Adipose tissue (tissue), 3 donors: Measurements from ENCODE around the gene CACNG3. TPM values are rescaled to one million over a fixed set of nuclear protein-coding genes. Genes with fewer than 3 reads are reported as not detected.
"Not testable (repeated sequence)": the region's sequence is repeated elsewhere in the genome, so short reads cannot be mapped to it uniquely, and the experiment has no call there.

Source experiments
- H3K27ac ChIP-seq: one replicate; pipeline ENCODE4 v1.5.1; 2013; ENCODE audit warnings: low read depth, low read length
- WGBS, 3 donors: extraction: QIAGEN DNeasy Blood & Tissue Kit; methylation state at CpG; one replicate each; pipeline ENCODE4 v1.1.7; 2013; 5-methylcytosine and 5-hydroxymethylcytosine counted together
- polyA plus RNA-seq, 3 donors: library from polyadenylated mRNA; stranded (reverse); fragments of 200-250 nt; gene quantifications; one replicate each; pipeline ENCODE4 v1.2.3, GENCODE V29; 2013
- donor health status: healthy with polysubstance abuse.
- donor health status: Bipolar disorder and iron deficiency.
- donor health status: healthy.

CACNG3 gene
- polyA plus RNA-seq, 3 donors: not detected

DNA sequence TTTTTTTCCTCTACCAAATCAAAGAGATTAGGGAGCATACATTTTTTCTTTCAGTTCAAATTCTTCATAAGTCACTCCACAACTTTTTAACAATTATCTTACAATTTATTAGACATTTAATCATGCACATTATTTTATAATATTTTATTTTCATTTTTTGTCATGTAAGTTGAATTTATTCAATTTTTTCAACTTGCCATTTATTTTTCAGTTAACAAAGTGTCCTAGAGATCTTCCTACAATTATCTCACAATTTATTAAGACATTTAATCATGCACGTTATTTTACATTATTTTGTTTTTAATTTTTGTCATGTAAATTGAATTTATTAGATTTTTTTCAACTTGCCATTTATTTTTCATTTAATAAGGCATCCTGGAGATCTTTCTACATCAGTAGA, 16.2 kb downstream of the CACNG3 start:
- 31 to 70% (median 68%) methylated on average over 1 of the region's 1 CpG for WGBS, 3 donors
- H3K27ac ChIP-seq: no peak overlapping the region

DNA sequence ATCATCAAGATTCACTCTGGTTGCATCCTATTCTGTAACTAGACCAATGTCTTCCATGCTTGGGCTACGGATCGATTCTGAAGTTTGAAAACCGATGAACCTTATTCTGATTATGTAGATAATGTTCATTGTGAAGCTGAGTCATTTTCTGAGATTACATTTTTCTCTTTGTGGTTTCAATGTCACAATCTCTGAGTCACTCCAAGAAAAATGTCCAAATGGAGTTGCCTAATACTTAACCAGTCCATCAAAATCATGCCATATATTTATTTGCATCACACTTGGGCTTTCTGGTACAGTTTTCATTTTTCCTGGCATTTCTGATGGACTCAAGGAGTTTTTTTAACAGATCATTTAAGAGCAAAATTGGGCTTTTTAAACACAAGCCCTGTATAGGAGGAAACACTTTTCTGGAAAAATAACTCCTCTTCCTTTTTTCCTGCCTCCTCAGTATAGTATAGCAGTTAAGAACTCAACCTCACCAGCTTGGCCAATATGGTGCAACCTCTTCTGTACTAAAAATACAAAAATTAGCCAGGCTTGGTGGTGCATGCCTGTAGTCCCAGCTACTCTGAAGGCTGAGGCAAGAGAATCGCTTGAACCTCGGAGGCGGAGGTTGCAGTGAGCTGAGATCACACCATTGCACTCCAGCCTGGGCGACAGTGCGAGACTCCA, 17.5 kb downstream of the CACNG3 start:
- H3K27ac ChIP-seq: no peak overlapping the region
- 84 to 89% (median 88%) methylated on average over 8 of the region's 8 CpGs for WGBS, 3 donors

DNA sequence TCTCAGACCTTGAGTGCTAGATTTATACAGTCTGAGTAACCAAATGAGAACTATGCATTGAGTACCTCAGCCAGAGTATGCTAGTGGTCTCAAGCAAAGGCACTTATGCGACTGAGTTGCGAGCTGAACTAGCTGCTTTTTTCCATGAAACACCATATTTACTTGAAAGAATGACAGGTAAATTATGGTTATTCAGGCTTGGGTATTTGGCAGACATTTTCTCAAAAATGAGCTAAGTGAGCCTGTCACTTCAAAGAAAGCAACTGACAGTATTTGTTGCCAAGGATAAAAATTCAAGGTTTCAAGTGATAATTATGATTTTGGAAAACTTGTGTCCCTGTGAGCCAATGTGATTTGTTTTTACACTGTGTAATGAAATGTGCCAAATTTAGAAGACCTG, 19.3 kb downstream of the CACNG3 start:
- H3K27ac ChIP-seq: no peak overlapping the region
- 88 to 97% (median 94%) methylated on average over 2 of the region's 2 CpGs for WGBS, 3 donors

DNA sequence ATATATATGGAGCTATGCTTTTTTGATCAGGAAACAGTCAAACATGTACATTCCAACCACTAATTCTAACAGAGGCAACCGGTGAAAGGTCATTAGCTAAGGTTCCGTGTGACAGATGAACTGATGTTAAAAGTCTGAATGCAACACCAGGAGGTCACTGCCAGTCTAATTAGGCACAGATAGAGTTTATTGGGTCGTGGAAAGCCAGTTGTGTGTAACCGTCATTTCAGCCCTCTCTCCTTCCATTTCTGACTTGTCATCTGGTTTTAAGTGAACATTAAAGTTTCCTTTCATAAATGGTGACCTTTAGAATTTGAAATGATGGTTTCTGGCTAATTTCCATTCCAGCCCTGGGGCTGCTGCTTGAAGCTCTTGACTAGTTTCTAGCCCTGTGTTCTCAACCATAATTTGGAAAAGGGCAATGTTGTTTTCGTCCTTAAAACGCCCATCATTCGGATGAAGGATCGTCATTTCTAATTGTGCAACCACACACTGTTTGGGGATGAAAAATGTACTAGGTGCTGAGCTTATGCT, 23.9 kb downstream of the CACNG3 start:
- WGBS, 3 donors: 69 to 78% (median 77%) methylated on average over 8 of the region's 8 CpGs
- H3K27ac ChIP-seq: no peak overlapping the region

DNA sequence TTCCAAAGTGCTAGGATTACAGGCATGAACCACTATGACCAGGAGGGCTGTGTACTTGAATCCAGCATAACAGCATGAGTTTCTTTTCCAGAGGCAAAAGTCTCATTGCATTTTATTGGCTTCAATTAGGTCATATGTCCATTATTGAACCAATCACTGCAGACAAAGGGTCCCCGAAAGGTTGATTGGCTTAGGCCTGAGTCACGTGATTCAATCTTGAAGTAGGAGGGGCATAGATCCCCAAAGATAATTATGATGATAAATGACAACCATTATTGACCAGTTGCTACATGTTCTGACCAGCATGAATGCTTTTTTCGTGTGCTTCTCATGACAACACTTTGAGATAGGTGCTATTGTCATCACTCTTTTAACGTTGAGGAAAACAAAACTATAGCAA, 25.3 kb downstream of the CACNG3 start:
- no peak overlapping the region for H3K27ac ChIP-seq
- 62 to 75% (median 63%) methylated on average over 4 of the region's 4 CpGs for WGBS, 3 donors

DNA sequence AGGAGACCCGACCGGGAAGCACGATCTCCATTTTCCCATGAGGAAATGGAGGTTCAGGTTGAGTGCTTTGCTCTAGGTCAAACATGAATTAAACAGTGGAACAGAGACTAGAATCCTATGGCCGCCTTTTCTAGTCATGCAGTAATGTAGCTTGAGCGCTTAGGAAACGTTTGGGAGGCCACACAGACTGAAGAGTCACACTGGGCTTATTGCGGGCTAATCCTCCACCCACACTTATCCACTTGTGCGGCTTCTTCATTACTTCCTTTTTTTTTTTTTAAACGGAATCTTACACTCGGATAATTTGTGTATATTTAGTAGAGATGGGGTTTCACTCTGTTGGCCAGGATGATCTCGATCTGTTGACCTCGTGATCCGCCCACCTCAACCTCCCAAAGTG, 26.0 kb downstream of the CACNG3 start:
- WGBS, 3 donors: 74 to 86% (median 83%) methylated on average over 13 of the region's 13 CpGs
- H3K27ac ChIP-seq: no peak overlapping the region

DNA sequence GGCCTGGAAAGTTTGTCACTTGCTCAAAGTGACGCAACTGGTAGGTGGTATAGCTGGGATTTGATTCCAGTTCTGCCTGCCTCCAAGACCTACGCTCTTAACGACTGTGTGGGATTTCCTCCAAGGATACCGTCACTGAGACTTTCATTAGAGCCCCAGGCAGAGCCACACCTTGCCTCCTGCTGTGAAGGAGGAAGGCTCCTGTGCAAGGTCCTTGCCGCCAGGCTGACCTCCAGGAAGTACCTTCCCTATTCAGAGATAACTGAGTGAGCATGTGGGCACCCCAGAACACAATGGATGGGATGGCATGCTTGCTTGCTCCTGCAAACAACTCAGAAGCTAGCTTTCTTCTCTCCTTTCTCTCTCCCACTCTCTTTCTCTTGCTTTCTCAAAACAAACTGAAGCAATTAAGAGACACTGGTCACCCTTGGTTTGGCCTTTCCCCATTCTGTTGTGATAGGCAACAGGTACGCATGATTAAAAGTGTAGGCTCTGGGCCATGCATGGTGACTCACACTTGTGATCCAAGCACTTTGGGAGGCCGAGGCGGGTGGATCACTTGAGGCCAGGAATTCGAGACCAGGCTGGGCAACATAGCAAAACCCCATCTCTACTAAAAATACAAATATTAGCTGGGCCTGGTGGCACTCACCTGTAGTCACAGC, 30.7 kb downstream of the CACNG3 start:
- 64 to 84% (median 80%) methylated on average over 9 of the region's 9 CpGs for WGBS, 3 donors

DNA sequence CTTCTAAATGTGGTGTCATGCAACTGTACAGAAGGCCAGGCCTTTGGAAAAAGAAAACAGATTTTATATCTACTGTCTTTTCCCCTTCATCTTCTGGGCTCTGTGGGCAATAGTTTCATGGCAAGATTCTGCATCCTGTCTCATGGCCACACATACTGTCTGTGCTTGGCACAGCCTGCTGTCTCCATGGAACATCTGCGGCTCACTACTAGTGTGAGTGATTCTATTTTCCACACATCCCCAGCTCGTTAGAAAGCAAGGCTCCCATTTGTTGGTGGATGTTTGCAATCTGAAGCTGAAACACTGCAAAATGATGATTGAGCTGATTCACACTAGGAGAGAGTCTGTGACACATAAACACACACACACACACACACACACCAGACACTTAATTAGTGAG, 32.4 kb downstream of the CACNG3 start:
- no peak overlapping the region for H3K27ac ChIP-seq
- 31 to 70% (median 61%) methylated on average over 2 of the region's 2 CpGs for WGBS, 3 donors

More for the DNA sequence above, 30.7 kb downstream of the CACNG3 start:
- no peak overlapping the region for H3K27ac ChIP-seq

DNA sequence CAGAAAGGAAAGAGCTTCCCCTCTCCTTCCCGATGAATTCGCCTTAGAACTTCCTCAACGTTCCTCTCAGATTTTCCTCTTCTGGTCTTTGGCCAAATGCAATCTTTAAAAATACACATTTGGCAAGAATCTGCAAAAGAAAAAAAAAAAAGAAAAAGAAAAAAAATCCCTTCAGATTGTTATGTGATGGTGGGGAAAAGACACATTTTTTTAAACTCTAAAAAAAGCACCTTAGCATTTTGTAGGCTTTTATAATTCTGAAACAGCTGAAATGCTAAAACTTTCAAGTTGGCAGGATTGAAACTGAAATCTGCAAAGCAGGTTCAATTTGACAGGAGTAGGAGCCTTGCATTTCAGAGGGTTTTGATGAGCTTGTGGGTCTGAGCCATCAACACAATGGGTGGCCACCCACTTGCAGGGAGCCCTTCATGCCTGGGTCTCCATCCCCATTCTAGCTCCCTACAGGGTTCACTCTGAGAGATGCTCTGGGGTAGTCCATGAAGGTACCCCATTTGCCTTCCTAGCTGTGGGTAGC, 33.1 kb downstream of the CACNG3 start:
- H3K27ac ChIP-seq: no peak overlapping the region
- 38 to 60% (median 44%) methylated on average over 3 of the region's 3 CpGs for WGBS, 3 donors

DNA sequence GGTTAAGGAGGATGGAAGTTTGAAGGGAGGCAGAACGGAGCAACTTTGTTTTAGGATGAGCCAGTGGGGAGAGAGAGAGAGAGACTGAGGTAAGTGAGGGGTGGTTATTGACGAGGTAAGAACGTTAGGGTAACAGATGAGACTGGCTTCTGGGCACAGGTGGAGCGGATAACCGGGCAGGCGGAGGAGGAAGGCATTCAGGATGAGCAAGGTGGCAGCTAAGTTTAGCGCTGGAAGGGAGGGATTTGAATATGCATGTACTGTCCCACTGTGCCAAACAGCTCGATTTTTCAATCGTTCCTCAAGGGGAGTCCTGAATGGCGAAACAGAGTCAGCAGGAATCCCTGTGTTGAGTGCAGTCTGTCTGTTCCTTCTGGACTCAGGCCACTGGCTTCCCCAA, 35.8 kb downstream of the CACNG3 start:
- H3K27ac ChIP-seq: no peak overlapping the region
- 40 to 48% (median 46%) methylated on average over 10 of the region's 10 CpGs for WGBS, 3 donors

DNA sequence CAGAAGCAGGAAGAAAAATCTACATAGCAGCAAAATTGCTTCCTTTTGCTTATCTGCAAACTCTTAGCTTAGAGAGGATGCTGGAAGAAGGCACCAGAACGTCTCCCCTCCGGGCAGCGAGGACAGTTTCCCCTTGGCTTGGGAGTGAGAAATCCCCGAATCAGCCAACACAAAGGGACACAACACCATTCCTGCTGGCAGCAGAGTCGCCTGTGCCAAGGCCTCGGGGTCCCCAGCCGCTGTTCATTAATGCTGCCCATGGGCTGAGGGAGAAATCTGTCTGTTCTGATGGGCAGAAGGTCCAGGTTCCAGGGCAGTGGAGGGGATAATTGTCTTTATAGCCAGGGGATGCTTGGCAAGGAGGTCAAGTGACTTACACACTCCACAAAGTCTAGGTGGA, 38.0 kb downstream of the CACNG3 start:
- WGBS, 3 donors: 66 to 82% (median 73%) methylated on average over 7 of the region's 7 CpGs
- H3K27ac ChIP-seq: no peak overlapping the region

DNA sequence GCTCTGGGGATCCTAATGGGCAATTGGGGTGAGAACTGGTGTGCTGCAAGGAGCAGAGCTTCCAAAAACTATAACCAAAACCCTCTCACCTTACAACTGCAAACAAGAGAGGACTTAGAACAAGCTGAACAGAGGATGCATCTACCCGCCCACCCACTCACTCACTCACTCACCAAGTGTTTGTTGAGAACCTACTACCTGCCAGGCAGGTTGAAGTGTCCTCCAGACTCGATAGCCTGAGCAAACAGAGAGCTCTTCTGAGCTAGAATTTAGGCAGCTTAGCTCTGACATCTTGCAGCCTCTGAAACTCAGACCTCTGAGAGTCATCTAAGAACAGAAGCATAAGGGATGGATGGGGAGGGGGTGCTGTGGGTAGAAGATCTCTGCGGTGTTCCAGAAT, 41.2 kb downstream of the CACNG3 start:
- WGBS, 3 donors: 42 to 69% (median 61%) methylated on average over 3 of the region's 3 CpGs
- no peak overlapping the region for H3K27ac ChIP-seq

DNA sequence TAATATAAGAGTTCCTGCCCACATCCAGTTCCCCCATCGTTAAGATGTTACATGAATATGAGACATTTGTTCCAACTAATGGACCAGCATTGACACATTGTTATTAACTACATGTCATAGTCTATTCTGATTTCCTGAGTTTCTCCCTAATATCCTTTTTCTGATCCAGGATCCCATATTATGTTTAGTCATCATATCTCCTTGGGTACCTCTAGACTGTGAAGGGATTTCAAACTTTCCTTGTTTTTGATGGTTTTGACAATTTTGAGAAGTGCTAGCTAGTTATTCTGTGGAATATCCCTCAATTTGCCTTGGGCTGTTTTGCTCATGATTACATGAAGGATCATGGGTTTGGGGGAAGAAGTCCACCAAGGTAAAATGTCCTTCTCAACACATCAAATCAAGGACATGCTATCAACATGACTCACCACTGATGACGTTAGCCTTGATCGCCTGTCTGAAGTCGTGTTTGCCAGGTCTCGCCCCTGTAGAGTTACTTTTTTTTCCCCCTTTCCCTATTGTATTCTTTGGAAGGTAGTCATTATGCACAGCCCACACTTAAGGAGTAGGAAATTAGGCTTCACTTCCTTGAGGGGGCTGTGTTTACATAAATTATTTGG, 42.5 kb downstream of the CACNG3 start:
- no peak overlapping the region for H3K27ac ChIP-seq
- 70 to 82% (median 79%) methylated on average over 5 of the region's 5 CpGs for WGBS, 3 donors

DNA sequence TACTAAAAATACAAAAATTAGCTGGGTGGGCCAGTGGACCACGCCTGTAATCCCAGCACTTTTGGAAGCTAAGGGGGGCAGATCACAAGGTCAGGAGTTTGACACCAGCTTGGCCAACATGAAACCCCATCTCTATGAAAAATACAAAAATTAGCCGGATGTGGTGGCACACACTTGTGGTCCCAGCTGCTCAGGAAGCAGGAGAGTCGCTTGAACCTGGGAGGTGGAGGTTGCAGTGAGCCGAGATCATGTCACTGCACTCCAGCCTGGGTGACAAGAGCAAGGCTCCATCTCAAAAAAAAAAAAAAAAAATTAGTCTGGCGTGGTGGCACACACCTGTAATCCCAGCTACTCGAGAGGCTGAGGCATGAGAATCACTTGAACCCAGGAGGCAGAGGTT, 44.6 kb downstream of the CACNG3 start:
- 70 to 88% (median 78%) methylated on average over 6 of the region's 6 CpGs for WGBS, 3 donors
- H3K27ac ChIP-seq: not testable (repeated sequence)

DNA sequence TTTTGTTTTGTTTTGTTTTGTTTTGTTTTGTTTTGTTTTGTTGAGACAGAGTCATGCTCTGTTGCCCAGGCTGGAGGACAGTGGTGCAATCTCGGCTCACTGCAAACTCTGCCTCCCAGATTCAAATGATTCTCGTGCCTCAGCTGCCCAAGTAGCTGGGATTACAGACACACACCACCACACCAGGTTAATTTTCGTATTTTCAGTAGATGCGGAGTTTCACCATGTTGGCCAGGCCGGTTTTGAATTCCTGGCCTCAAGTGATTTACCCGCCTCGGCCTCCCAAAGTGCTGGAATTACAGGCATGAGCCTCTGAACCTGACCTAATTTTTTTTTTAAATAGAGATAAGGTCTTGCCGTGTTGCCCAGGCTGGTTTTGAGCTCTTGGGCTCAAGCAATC, 46.5 kb downstream of the CACNG3 start:
- 77 to 83% (median 77%) methylated on average over 8 of the region's 8 CpGs for WGBS, 3 donors
- no peak overlapping the region for H3K27ac ChIP-seq

DNA sequence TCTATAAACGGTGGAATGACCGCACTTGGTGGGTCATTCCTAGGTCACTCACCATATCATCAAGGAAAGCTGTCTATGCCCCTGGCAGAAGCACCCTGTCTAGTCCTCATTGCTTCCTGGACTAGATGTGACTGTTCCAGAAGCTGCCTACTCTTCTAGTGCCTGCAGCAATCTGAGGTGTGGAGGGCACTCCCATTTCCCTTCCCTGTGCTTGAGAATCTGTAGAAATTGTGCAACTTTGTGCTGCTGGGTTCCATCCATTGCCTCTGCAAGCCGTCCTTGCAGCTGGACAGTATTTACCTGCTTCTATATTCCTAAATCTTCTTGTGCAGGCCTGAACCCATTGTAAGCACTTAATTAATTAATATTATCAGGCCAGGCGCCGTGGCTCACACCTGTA, 52.1 kb downstream of the CACNG3 start:
- 74 to 82% (median 79%) methylated on average over 5 of the region's 5 CpGs for WGBS, 3 donors
- H3K27ac ChIP-seq: no peak overlapping the region

DNA sequence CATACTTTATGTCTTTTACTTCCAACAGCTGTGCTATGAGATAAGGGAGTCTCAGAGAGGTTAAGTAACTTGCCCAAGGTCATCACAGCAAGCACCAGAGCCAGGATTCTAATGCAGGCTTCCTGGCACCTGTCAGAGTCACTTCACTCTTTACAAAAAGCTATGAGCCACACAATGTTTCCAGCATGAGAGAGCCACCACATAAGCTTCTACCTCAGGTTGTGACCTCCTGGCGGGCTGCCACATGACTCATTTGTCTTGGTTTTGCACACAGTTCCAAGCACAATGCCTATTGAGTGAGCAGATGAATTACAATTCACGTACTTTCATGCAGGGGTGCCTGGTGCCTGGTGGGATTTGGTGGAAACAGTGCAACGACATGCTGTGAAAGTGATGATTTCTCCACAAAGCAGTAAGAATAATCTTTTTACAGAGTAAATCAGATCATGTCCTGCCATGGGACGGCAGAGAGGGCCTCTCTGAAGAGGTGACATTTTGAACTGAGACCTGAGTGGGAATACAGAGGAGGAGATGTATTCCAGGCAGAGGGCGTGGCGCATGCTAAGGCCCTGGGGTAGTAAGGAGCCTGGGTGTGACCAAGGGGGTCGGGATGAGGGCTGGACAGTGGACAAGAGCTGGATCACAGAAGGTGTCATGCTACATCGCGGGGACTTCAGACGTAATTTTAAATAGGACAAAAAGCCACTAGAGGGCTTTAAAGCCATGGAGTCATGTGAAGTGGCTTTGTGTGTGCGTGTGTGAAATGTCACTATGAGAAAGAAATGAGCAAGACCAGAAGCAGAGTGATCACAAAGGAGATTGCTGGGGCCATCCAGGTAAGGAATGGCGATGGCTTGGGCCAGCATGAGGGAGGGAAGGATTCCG, 53.4 kb downstream of the CACNG3 start:
- 65 to 75% (median 72%) methylated on average over 13 of the region's 13 CpGs for WGBS, 3 donors
- no peak overlapping the region for H3K27ac ChIP-seq

DNA sequence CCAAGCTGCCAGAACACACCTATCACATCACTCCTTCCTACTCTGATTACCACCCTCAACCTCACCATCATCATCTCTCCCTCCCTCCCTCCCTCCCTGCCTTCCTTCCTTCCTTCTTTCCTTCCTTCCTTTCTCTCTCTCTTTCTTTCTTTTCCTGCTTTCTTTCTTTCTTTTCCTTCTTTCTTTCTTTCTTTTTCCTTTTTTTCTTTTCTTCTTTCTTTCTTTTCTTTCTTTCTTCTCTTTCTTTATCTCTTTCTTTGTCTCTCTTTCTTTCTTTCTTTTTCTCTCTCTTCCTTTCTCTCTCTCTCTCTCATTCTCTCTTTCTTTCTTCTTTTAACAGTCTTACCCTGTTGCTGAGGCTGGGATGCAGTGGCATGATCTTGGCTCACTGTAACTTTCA, 59.2 kb downstream of the CACNG3 start:
- H3K27ac ChIP-seq: no peak overlapping the region
